GM19324 (cell line): ENCODE data around the gene AGBL2.
"Not testable (repeated sequence)": the region's sequence is repeated elsewhere in the genome, so short reads cannot be mapped to it uniquely, and the experiment has no call there.

Experiments used
- ATAC-seq: cut with Tn5 transposase; IDR thresholded peaks from one replicate; pipeline ENCODE4 v1.9.1; 2021; ENCODE audit warnings: mild to moderate bottlenecking, moderate library complexity; ENCODE audit not compliant: unreplicated experiment, low FRiP score

AGBL2 gene

DNA sequence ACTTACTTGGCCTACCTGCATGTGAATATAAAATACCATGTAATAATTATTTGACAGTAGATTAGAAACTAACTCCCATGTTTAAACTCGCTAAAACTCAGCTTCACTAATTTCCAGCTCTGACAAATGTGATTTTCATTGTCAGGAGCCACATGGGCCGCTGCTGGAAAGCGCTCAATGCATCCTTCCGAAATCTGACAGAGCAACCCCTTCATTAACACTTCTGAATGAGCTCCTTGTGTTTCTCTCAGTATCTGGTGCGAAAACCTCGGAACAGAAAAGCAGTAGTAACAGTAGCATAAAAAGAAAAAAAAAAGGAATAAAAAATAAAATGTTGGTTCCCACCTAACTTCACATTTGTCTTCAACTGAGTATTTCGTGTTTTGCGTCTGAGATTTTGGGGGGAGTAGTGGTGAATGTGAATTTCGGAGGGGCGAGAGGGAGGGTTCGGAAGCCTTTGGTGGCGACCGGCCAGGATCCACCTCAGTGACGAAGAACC is 73.5 kb downstream of the AGBL2 start:
- ATAC-seq: no peak

DNA sequence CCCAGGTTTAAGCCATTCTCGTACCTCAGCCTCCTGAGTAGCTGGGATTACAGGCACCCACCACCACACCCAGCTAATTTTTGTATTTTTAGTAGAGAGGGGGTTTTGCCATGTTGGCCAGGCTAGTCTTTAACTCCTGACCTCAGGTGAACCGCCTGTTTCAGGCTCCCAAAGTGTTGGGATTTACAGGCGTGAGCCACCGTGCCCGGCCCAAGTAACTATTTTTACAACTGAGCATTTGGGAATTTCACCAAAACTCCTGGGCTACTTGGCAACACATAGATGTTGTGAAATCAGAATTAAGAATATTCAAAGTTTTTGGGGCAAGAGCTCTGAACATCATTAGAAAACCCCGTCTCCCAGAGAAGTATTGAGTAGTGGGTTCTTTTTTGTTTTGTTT is 74.7 kb downstream of the AGBL2 start:
- not testable (repeated sequence) for ATAC-seq

GRCh38 chr11:47636331-47636730 is 78.8 kb downstream of the AGBL2 start:
- ATAC-seq: not testable (repeated sequence)

GRCh38 chr11:47631473-47631872 is 83.7 kb downstream of the AGBL2 start:
- no peak for ATAC-seq

DNA sequence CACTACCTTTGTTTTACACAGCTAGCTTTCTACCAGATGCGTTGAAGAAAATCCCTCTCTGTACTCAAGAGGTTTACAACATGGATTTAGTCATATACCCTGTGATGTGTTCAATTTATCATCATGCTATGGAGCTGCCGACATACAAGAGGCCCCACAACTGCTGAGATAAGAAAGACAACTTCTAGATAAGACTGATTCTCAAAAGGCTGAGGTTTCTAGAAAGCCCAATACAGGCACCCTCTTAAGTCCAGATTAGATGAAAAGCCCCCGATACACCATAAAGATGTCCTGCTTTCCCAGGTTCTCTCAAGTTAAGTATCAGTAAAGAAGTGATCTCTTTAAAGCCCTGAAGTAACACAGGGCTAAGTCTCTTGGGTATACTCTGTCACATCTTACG is 87.1 kb downstream of the AGBL2 start:
- no peak for ATAC-seq

- ATAC-seq: no peak
These were observed 88.9 kb downstream of the AGBL2 start for GRCh38 chr11:47626234-47626633.

GRCh38 chr11:47620836-47621378 is 94.3 kb downstream of the AGBL2 start:
- ATAC-seq: no peak

DNA sequence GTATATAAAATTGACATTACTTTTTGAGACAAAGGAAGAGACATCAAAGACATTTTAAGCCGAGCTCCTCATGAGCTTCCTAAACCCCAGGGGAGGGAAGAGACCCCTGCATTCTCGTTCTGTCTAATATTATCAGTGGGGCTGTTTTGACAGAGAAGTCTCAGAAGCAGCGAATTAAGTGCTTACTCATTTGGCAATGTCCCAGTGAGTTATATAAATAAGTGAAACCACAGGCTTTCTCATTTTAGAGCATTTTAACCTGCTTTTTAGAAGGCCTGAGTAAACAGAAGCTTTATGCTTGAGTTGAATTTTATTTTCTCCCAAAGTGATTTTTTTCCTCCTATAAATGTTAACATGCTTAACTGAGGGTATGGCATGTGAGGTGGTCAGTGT is 97.8 kb downstream of the AGBL2 start:
- no peak for ATAC-seq

DNA sequence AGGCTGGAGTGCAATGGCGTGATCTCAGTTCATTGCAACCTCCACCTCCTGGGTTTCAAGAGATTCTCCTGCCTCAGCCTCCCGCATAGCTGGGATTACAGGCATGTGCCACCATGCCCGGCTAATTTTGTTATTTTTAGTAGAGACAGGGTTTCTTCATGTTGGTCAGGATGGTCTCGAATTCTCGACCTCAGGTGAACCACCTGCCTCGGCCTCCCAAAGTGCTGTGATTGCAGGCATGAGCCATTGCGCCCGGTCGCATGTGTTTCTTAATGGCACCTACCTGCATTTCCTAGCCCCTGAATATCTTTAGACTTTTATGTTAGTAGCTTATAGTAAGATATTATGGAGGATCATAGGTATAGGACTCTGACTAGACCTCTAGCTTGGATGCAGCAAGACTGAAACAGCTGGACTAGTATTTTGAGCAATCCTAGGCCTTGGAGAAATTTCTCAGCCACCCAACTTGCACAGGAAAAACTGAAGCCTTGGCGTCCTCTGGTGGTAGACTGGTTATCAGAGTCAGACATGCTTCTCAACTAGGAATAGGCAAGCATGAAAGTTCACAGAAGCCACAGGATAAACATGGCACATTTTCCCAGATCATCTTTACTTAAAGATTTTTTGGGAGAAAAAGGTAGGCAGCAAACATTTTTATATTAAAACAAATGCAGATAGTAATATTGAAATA is 98.3 kb downstream of the AGBL2 start:
- no peak for ATAC-seq

DNA sequence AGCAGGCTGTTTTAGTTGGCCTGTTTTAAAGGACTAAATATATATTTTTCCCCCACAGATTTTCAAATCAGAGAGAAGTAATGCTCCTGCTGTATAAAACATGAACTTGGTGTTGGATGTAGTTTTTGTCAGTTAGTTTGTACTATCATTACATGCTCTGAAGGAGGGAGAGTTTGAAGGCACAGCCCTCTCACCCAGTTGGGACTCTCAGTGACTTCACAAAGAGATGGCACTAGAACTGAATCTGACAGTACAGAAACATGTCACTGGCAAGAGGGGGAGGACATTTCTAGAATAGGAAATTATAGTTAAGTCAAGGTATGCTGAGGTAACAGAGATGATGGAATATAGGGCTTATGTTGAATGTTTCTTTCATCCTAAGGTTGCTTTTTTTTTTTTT is 99.9 kb downstream of the AGBL2 start:
- no peak for ATAC-seq

DNA sequence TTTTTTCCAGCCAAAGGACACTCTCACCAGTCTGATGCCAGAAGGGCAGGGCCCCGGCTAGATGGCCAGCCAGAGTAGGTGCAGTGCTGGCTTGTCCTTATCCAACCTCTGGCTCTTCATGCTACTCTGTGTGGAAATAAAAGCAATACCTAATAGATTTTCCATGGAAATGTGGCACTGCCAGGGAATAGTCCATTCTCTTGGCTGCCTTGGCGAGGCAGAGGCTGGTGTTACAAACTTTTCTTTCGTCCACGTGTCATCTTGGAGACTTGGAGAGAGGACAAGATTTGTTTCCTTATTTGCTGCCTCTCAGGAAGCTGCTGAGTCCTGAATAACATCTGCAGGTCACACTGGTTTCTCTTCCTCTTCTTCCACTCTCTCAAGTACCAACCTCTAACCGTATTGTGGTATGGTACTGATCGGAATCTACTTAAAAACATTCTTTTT is 103.8 kb downstream of the AGBL2 start:
- ATAC-seq: peak; percentile 72

- no peak for ATAC-seq
These were observed 105.5 kb downstream of the AGBL2 start for GRCh38 chr11:47609675-47610074.
